ENCODE results near the gene PRSS1.

DNA sequence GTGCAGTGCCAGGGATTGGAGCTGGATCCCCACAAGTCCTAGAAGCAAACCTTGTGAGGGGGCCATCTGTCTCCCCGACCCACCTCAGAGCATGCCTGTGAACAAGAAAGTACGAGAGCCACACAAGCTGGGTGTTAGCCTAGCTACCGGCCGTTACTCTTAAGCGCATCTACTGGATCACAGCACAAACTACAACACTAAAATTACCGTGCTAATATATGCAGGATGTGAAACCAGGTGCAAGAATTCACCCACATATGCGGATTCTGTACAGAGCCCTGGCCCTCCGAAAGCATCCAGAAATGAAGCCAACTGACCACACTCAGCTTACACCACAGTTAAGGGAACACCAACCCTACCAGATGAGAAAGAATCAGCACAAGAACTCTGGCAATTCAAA is 16.0 kb upstream of the PRSS1 start:
- TF ChIP-seq POLR2AphosphoS5 (IDR thresholded peaks at IDR 0.05): no peak
- no peak for TF ChIP-seq POLR2A (IDR thresholded peaks at IDR 0.05)
- TF ChIP-seq EP300 (IDR thresholded peaks at IDR 0.05): no peak
- no peak for TF ChIP-seq CTCF (IDR thresholded peaks at IDR 0.05)

Data from gastroesophageal sphincter (tissue), 3 donors.